HG02938 (cell line): Measurements from ENCODE around the gene BAHD1.
"Not testable (repeated sequence)": the region's sequence is repeated elsewhere in the genome, so short reads cannot be mapped to it uniquely, and the experiment has no call there.

Source experiments
- ATAC-seq: cut with Tn5 transposase; IDR thresholded peaks from one replicate; pipeline ENCODE4 v1.9.1; 2021; ENCODE audit warnings: mild to moderate bottlenecking, moderate library complexity; ENCODE audit not compliant: unreplicated experiment

BAHD1 gene

GRCh38 chr15:40443255-40443654 lies 2.5 kb downstream of the BAHD1 start:
- ATAC-seq = no peak

- no peak for ATAC-seq
These were observed 3.1 kb downstream of the BAHD1 start for GRCh38 chr15:40443846-40444245.

- no peak for ATAC-seq
These were observed 4.0 kb downstream of the BAHD1 start for GRCh38 chr15:40444736-40445135.

- ATAC-seq = no peak
These were observed 4.7 kb downstream of the BAHD1 start for GRCh38 chr15:40445421-40445922.

GRCh38 chr15:40446144-40446543 lies 5.4 kb downstream of the BAHD1 start:
- no peak for ATAC-seq

GRCh38 chr15:40448354-40448753 lies 7.6 kb downstream of the BAHD1 start:
- ATAC-seq = no peak

GRCh38 chr15:40449275-40449674 lies 8.5 kb downstream of the BAHD1 start:
- no peak for ATAC-seq

- no peak for ATAC-seq
These were observed 9.3 kb downstream of the BAHD1 start for GRCh38 chr15:40450047-40450446.

GRCh38 chr15:40451527-40452158 lies 10.9 kb downstream of the BAHD1 start:
- ATAC-seq = no peak

- no peak for ATAC-seq
These were observed 11.7 kb downstream of the BAHD1 start for GRCh38 chr15:40452296-40453090.

GRCh38 chr15:40453941-40454340 lies 13.2 kb downstream of the BAHD1 start:
- ATAC-seq = not testable (repeated sequence)

GRCh38 chr15:40454904-40455391 lies 14.2 kb downstream of the BAHD1 start:
- no peak for ATAC-seq

- ATAC-seq = no peak
These were observed 15.6 kb downstream of the BAHD1 start for GRCh38 chr15:40456299-40456712.

- no peak for ATAC-seq
These were observed 16.0 kb downstream of the BAHD1 start for GRCh38 chr15:40456738-40457137.

GRCh38 chr15:40458495-40459371 lies 18.0 kb downstream of the BAHD1 start:
- no peak for ATAC-seq

- ATAC-seq = no peak
These were observed 18.8 kb downstream of the BAHD1 start for GRCh38 chr15:40459391-40460015.

GRCh38 chr15:40460404-40460803 lies 19.7 kb downstream of the BAHD1 start:
- ATAC-seq = no peak

GRCh38 chr15:40461958-40462357 lies 21.2 kb downstream of the BAHD1 start:
- ATAC-seq = no peak

GRCh38 chr15:40463279-40463678 lies 22.5 kb downstream of the BAHD1 start:
- no peak for ATAC-seq

GRCh38 chr15:40463886-40464545 lies 23.3 kb downstream of the BAHD1 start:
- no peak for ATAC-seq
